Measurements from ENCODE around the gene EIF4H. TPM values are rescaled to one million over a fixed set of nuclear protein-coding genes. Genes with fewer than 3 reads are reported as not detected.

The EIF4H gene
- total and polyA plus RNA-seq, 2 of the 8 experiments (the other 6 are each of a cell fraction or from before 2014, with no cell fraction given) = 323 to 382 TPM

GRCh38 chr7:74217455-74218342 lies 43.5 kb downstream of the EIF4H start (continued):
- TF ChIP-seq CHD7 (IDR thresholded peaks at IDR 0.05; ENCODE audit: insufficient replicate concordance, low read length) (no peak), ATF2 (IDR thresholded peaks at IDR 0.05; ENCODE audit: low read length) (no peak), CBX8 (IDR thresholded peaks at IDR 0.05; ENCODE audit: borderline replicate concordance, low read depth, low read length) (no peak), KDM1A (IDR thresholded peaks at IDR 0.05; ENCODE audit: borderline replicate concordance, low read length) (no peak)

Measured in H1 (cell line).